SK-N-SH (cell line): Measurements from ENCODE around the gene C10orf88. TPM values are rescaled to one million over a fixed set of nuclear protein-coding genes. Genes with fewer than 3 reads are reported as not detected.

Experiments used
- CTCF ChIA-PET: fragments of 300-600, 350-600 bp; formaldehyde crosslinking; extraction: SDS; loops from one replicate; lab custom pipeline; 2021; lab: Yijun Ruan, JAX
- POLR2A ChIA-PET: fragments of 350-600 bp; sonication (Branson Sonifier 250); formaldehyde crosslinking; extraction: SDS; loops from one replicate; lab custom pipeline; 2020; ENCODE audit warnings: antibody characterized with exemption, inconsistent platforms; lab: Yijun Ruan, JAX
- DNase-seq: peaks from one replicate; pipeline ENCODE4 v3.0.0; 2012
- H2AFZ ChIP-seq: fragments of 200-600 bp; sonication (generic); 2 replicates; pipeline ENCODE4 v1.8.1; 2016; ENCODE audit warnings: antibody characterized with exemption, mild to moderate bottlenecking, low read depth
- H3F3A ChIP-seq: fragments of 200-600 bp; sonication (generic); replicated peaks from 2 replicates; pipeline ENCODE3; 2016; ENCODE audit warnings: antibody characterized with exemption, mild to moderate bottlenecking; ENCODE audit not compliant: insufficient read depth
- H3K27ac ChIP-seq, 2 experiments: fragments of 200-500 bp in 1 of 2; fragments of 200-600 bp in 1 of 2; sonication (Bioruptor generic) in 1 of 2; sonication (generic), shearing (Covaris generic) in 1 of 2; 2 replicates each; pipeline versions ENCODE4 v1.5.1 to v1.6.1; 2014 to 2016; ENCODE audit warnings: low read depth in 2 of 2, inconsistent platforms in 1 of 2, low read length in 1 of 2, mild to moderate bottlenecking in 1 of 2, mixed read lengths in 1 of 2
- H3K27me3 ChIP-seq: fragments of 200-600 bp; sonication (generic), shearing (Covaris generic); 2 replicates; pipeline ENCODE4 v1.6.1; 2016; ENCODE audit warnings: mixed run types; ENCODE audit not compliant: insufficient read depth
- H3K36me3 ChIP-seq, 2 experiments: fragments of 200-500 bp in 1 of 2; fragments of 200-600 bp in 1 of 2; sonication (Bioruptor generic) in 1 of 2; sonication (generic) in 1 of 2; replicated peaks in 1 of 2; 2 replicates each; pipeline versions ENCODE3 to v1.5.1; 2014 to 2016; ENCODE audit warnings: low read length in 1 of 2, mild to moderate bottlenecking in 1 of 2; ENCODE audit not compliant: insufficient read depth in 2 of 2, control insufficient read depth in 1 of 2
- H3K4me1 ChIP-seq, 2 experiments: fragments of 200-500 bp in 1 of 2; fragments of 200-600 bp in 1 of 2; sonication (Bioruptor generic) in 1 of 2; sonication (generic), shearing (Covaris generic) in 1 of 2; 2 replicates each; pipeline versions ENCODE4 v1.5.1 to v1.6.1; 2014 to 2016; ENCODE audit warnings: low read depth in 1 of 2, low read length in 1 of 2, mixed run types in 1 of 2; ENCODE audit not compliant: insufficient read depth in 2 of 2, control insufficient read depth in 1 of 2
- H3K4me2 ChIP-seq: fragments of 200-600 bp; sonication (generic), shearing (Covaris generic); 2 replicates; pipeline ENCODE4 v1.6.1; 2017; ENCODE audit warnings: mixed run types
- H3K4me3 ChIP-seq, 2 experiments: fragments of 200-500 bp in 1 of 2; fragments of 200-600 bp in 1 of 2; sonication (Bioruptor generic) in 1 of 2; sonication (generic), shearing (Covaris generic) in 1 of 2; 2 replicates each; pipeline versions ENCODE4 v1.5.1 to v1.8.1; 2014 to 2016; ENCODE audit warnings: low read depth in 2 of 2, inconsistent platforms in 1 of 2, low read length in 1 of 2, mild to moderate bottlenecking in 1 of 2, mixed read lengths in 1 of 2, moderate library complexity in 1 of 2
- H3K79me2 ChIP-seq: fragments of 200-600 bp; sonication (generic); 2 replicates; pipeline ENCODE4 v1.8.1; 2017; ENCODE audit warnings: mild to moderate bottlenecking; ENCODE audit not compliant: insufficient read depth
- H3K9ac ChIP-seq: fragments of 200-600 bp; sonication (generic); 2 replicates; pipeline ENCODE4 v1.6.1; 2017; ENCODE audit warnings: mixed run types
- H3K9me2 ChIP-seq: fragments of 200-600 bp; sonication (generic); 2 replicates; pipeline ENCODE4 v1.6.1; 2017; ENCODE audit warnings: mixed run types
- H3K9me3 ChIP-seq: fragments of 200-600 bp; sonication (generic); 2 replicates; pipeline ENCODE4 v1.6.1; 2017; ENCODE audit warnings: mixed run types, mild to moderate bottlenecking, moderate library complexity
- H4K20me1 ChIP-seq: fragments of 200-600 bp; sonication (generic); 2 replicates; pipeline ENCODE4 v1.6.1; 2017; ENCODE audit warnings: mild to moderate bottlenecking, mixed run types; ENCODE audit not compliant: insufficient read depth
- CHD2 ChIP-seq: fragments of 150-350 bp; IDR thresholded peaks from 2 replicates; pipeline ENCODE4 v1.6.1; 2018; ENCODE audit warnings: low read length; ENCODE audit not compliant: partially characterized antibody
- EP300 ChIP-seq, 2 experiments: IDR thresholded peaks; 2 replicates each; pipeline versions ENCODE4 v1.4.0 to v1.6.1; 2012; ENCODE audit warnings: borderline replicate concordance in 1 of 2, low read depth in 1 of 2, low read length in 1 of 2
- GATA2 ChIP-seq: sonication (generic); formaldehyde crosslinking; IDR thresholded peaks from 2 replicates; pipeline ENCODE4 v1.5.0; 2020; ENCODE audit warnings: mild to moderate bottlenecking, missing genetic modification reagents
- JUND ChIP-seq: IDR thresholded peaks from 2 replicates; pipeline ENCODE4 v1.4.0; 2012
- MEF2A ChIP-seq: IDR thresholded peaks from 2 replicates; pipeline ENCODE4 v1.4.0; 2012; ENCODE audit warnings: low read depth, borderline replicate concordance
- NRF1 ChIP-seq: IDR thresholded peaks from 2 replicates; pipeline ENCODE4 v1.6.1; 2012; ENCODE audit warnings: low read depth, mild to moderate bottlenecking, low read length
- POLR2AphosphoS5 ChIP-seq: IDR thresholded peaks from 2 replicates; pipeline ENCODE4 v1.6.1; 2012; ENCODE audit warnings: low read depth, low read length
- SIN3A ChIP-seq: IDR thresholded peaks from 2 replicates; pipeline ENCODE4 v1.6.1; 2012; ENCODE audit warnings: low read depth, mild to moderate bottlenecking, low read length, moderate library complexity, borderline replicate concordance
- SMC3 ChIP-seq: IDR thresholded peaks from 2 replicates; pipeline ENCODE4 v1.6.1; 2012; ENCODE audit warnings: low read depth, low read length, improper control_type of control experiment
- WGBS: methylation state at CpG from one replicate; pipeline ENCODE4 v1.1.6; 2017; ENCODE audit warnings: low lambda C conversion rate; 5-methylcytosine and 5-hydroxymethylcytosine counted together
- polyA plus RNA-seq, 3 experiments: library from polyadenylated mRNA; depleted of rRNA; stranded (reverse); fragments of >200 nt; gene quantifications; 2 replicates each; pipeline ENCODE4 v1.2.3, GENCODE V29; 2012
- TF ChIP-seq, protein P1 (sequence below): fragments of 150-350 bp; IDR thresholded peaks from 2 replicates; pipeline ENCODE4 v1.6.1; 2017; ENCODE audit warnings: antibody characterized with exemption, low read length, low read depth, borderline replicate concordance

Gene C10orf88
- polyA plus RNA-seq, 1 of the 3 experiments (the other 2 are of a cell fraction) = 2.7 TPM

DNA sequence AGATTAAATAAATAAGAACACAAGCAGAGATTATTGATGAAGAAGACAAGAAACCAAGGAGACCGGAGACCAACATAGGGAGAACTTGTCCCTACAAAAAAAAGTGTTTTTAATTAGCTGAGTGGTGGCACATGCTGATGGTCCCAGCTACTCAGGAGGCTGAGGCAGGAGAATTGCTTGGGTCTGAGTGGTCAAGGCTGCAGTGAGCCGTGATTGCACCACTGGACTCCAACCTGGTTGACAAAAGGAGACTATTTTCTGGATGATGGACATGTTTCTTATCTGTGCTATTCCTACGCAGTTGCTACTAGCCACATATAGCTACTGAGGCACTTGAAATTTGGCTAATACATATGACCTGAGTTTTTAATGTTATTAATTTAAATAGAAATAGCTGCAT, 44.9 kb upstream of the C10orf88 start:
- H2AFZ ChIP-seq = no peak overlapping the region
- no peaks in the 10 kb centered on the region for H4K20me1 ChIP-seq
- WGBS = 96% methylated on average over 3 of the region's 3 CpGs
- H3K27me3 ChIP-seq = no peaks in the 10 kb centered on the region
- H3K36me3 ChIP-seq = peaks cover 31 to 37% of the 10 kb centered on the region in 2 experiments
- no peaks in the 10 kb centered on the region for H3K9me2 ChIP-seq
- no peak for DNase-seq
- TF ChIP-seq EP300 (IDR thresholded peaks at IDR 0.05; ENCODE audit: borderline replicate concordance in 1 of 2, low read depth in 1 of 2, low read length in 1 of 2) (no peak), NRF1 (no peak), GATA2 (CRISPR knock-in tag) (no peak), SIN3A (no peak), CHD2 (no peak)
- TF ChIP-seq, all 33 proteins: peak for 0
- Histone ChIP-seq H3K4me1 (no peaks in the 10 kb centered on the region), H3K4me3 (no peak overlapping the region), H3K9me3 (no peaks in the 10 kb centered on the region), H3F3A (no peaks in the 10 kb centered on the region), H3K4me2 (no peak overlapping the region), H3K79me2 (peaks cover 54% of the 10 kb centered on the region), H3K9ac (no peak overlapping the region), H3K27ac (no peak overlapping the region)
- ChIA-PET CTCF (interaction anchor here (1.3 to 4.1 kb wide), 2 partner anchors 9 to 18 kb away, joined by 5 to 18 read pairs; partner anchors contain the start of genes IKZF5 and PSTK), POLR2A (no interaction called here)

DNA sequence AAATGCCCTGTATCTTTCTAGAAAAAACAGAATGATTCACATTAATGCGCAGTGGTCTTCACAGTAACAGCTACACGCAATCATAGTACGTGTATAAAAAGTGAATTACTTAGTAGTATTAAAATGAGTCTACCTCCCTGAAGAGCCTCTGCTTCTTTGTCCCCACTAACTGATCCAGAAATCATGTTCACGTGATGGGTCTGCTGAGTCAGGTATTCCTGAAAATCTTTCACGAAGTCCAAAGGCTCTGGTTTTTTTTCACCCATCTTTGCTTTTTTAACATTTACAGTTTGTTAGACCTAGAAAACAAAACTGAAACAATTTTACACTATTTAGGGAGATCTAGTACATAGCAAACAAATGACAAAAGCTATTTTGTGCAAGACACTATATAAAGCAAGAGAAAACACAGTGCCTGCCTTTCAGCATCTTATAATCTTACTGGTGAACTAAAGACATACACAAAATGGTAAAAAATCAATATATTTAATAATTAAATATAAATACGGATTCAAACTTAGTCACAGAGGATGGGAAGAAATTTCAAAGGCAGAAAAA, 44.4 kb upstream of the C10orf88 start:
- CTCF ChIA-PET = interaction anchor here (4.1 kb wide), 1 partner anchor 17 kb away, joined by 18 read pairs; the partner anchor contains the start of gene PSTK
- no peaks in the 10 kb centered on the region for H3K9me2 ChIP-seq
- peaks cover 49% of the 10 kb centered on the region for H3K79me2 ChIP-seq
- H3K4me3 ChIP-seq = no peak overlapping the region
- H3K4me1 ChIP-seq = no peaks in the 10 kb centered on the region
- H4K20me1 ChIP-seq = no peaks in the 10 kb centered on the region
- POLR2A ChIA-PET = interaction anchor here (0.6 kb wide), 1 partner anchor 139 kb away, joined by 5 read pairs; no protein-coding TSS in a partner anchor
- no peak overlapping the region for H3K9ac ChIP-seq
- H3K36me3 ChIP-seq = peaks cover 34 to 42% of the 10 kb centered on the region in 2 experiments
- no peak overlapping the region for H3K27ac ChIP-seq
- no peak for DNase-seq
- TF ChIP-seq, protein P1, sequence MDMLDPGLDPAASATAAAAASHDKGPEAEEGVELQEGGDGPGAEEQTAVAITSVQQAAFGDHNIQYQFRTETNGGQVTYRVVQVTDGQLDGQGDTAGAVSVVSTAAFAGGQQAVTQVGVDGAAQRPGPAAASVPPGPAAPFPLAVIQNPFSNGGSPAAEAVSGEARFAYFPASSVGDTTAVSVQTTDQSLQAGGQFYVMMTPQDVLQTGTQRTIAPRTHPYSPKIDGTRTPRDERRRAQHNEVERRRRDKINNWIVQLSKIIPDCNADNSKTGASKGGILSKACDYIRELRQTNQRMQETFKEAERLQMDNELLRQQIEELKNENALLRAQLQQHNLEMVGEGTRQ = no peak
- no peak for TF ChIP-seq POLR2AphosphoS5
- no peak for TF ChIP-seq SIN3A
- no peak overlapping the region for H3K4me2 ChIP-seq
- H3K9me3 ChIP-seq = no peaks in the 10 kb centered on the region
- no peaks in the 10 kb centered on the region for H3F3A ChIP-seq
- 99% methylated on average over 6 of the region's 6 CpGs for WGBS
- H2AFZ ChIP-seq = no peak overlapping the region
- H3K27me3 ChIP-seq = no peaks in the 10 kb centered on the region

DNA sequence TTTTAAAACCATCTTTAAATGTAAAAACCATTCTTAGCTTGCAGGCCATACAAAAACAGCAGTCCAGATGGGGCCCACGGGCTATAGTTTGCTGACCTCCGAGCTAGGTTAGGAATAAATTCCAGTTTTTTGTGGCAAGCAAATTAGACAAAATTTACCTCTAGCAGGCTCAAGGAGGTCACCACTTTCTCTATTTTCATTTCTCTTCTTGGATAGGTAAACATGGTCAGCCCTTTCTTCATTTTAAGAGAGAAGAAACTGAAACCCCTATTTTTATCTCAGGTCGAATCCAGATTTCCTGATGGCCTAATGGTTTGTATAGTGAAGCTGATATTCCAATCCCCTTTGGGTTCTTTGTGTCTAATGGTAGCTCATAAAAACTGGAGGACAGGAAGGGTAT, 43.8 kb upstream of the C10orf88 start:
- Histone ChIP-seq H3K27me3 (no peaks in the 10 kb centered on the region), H3K4me1 (no peaks in the 10 kb centered on the region), H3K4me3 (no peak overlapping the region), H3F3A (no peaks in the 10 kb centered on the region), H2AFZ (no peak overlapping the region), H3K27ac (no peak overlapping the region), H3K9me3 (no peaks in the 10 kb centered on the region), H3K4me2 (no peak overlapping the region), H3K36me3 (peaks cover 34 to 47% of the 10 kb centered on the region in 2 experiments), H3K9me2 (no peaks in the 10 kb centered on the region)
- WGBS = 88% methylated on average over 3 of the region's 3 CpGs
- DNase-seq = no peak
- CTCF ChIA-PET = interaction anchor here (4.1 kb wide), 1 partner anchor 17 kb away, joined by 18 read pairs; the partner anchor contains the start of gene PSTK
- TF ChIP-seq EP300 (IDR thresholded peaks at IDR 0.05; ENCODE audit: borderline replicate concordance in 1 of 2, low read depth in 1 of 2, low read length in 1 of 2) (no peak), MEF2A (no peak), JUND (no peak), GATA2 (CRISPR knock-in tag) (no peak), SMC3 (no peak)
- TF ChIP-seq, all 33 proteins: peak for 0
- no peaks in the 10 kb centered on the region for H4K20me1 ChIP-seq
- no peak overlapping the region for H3K9ac ChIP-seq
- H3K79me2 ChIP-seq = peaks cover 44% of the 10 kb centered on the region
- POLR2A ChIA-PET = no interaction called here
